PC-9 (cell line): Measurements from ENCODE around the gene CMTM6.

Source experiments
- EZH2 ChIP-seq: fragments of 200-600 bp; sonication (generic); IDR thresholded peaks from 2 replicates; pipeline ENCODE4 v1.8.0; 2017; ENCODE audit warnings: antibody characterized with exemption, low read depth
- TF ChIP-seq, protein P1 (sequence below): fragments of 200-600 bp; sonication (generic); conservative IDR thresholded peaks from 2 replicates; pipeline ENCODE4 v1.6.1; 2017; ENCODE audit warnings: mixed run types, antibody characterized with exemption, mild to moderate bottlenecking, moderate library complexity

DNA sequence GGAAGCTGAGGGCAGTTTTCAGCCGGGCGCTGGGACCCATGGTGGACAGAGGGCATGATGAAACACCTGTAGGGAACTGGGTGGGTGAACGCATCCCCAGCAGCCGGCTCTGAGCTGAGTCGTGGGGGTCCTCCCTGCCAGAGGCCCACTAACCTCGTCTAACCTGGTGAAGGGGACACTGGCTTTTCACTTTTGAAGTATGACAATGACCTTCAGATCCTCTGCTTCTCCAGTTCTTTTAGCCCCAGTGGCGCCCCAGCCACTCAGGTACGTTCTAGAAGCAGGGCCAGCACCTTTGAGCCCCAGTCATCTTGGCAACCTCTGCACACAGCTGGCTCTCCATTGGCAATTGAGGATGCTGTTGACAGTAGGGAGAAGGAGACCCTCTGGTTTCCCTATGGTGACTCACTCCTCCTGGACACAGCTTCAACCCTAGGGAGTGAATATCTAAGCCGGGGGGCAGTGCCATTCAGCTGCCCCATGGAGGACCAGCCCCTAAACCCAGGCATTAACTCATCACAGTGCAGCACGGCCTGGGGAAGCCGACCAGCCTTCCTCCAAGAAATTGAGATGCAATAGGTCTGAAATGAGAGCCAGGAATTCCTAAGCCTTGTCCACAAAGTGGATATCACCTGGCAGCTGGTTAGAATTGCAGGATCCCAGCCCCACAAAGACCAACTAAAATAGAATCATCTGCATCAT lies 46.1 kb downstream of the CMTM6 start:
- TF ChIP-seq, protein P1, sequence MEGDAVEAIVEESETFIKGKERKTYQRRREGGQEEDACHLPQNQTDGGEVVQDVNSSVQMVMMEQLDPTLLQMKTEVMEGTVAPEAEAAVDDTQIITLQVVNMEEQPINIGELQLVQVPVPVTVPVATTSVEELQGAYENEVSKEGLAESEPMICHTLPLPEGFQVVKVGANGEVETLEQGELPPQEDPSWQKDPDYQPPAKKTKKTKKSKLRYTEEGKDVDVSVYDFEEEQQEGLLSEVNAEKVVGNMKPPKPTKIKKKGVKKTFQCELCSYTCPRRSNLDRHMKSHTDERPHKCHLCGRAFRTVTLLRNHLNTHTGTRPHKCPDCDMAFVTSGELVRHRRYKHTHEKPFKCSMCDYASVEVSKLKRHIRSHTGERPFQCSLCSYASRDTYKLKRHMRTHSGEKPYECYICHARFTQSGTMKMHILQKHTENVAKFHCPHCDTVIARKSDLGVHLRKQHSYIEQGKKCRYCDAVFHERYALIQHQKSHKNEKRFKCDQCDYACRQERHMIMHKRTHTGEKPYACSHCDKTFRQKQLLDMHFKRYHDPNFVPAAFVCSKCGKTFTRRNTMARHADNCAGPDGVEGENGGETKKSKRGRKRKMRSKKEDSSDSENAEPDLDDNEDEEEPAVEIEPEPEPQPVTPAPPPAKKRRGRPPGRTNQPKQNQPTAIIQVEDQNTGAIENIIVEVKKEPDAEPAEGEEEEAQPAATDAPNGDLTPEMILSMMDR: no peak
- no peak for TF ChIP-seq EZH2
